SU-DHL-6 (cell line): Measurements from ENCODE around the gene CRYZL1.

Experiments
- H2AFZ ChIP-seq: fragments of 200-600 bp; sonication (generic); 2 replicates; pipeline ENCODE4 v1.6.1; 2014; ENCODE audit warnings: low read depth, mild to moderate bottlenecking, moderate library complexity, mixed read lengths, antibody characterized with exemption, low read length; ENCODE audit not compliant: severe bottlenecking
- H3F3A ChIP-seq: fragments of 200-600 bp; shearing (Covaris generic); 2 replicates; pipeline ENCODE4 v1.6.0; 2016; ENCODE audit warnings: antibody characterized with exemption, mild to moderate bottlenecking; ENCODE audit not compliant: insufficient read depth
- H3K27ac ChIP-seq: fragments of 200-600 bp; sonication (generic); 2 replicates; pipeline ENCODE4 v1.5.1; 2016; ENCODE audit warnings: low read depth, mild to moderate bottlenecking, low read length, moderate library complexity, mixed read lengths
- H3K27me3 ChIP-seq: fragments of 200-600 bp; sonication (generic), shearing (Covaris generic); 2 replicates; pipeline ENCODE4 v1.6.0; 2014; ENCODE audit warnings: mild to moderate bottlenecking, low read length
- H3K36me3 ChIP-seq: fragments of 200-600 bp; sonication (generic); 2 replicates; pipeline ENCODE4 v1.6.1; 2014; ENCODE audit warnings: mild to moderate bottlenecking, low read length, mixed read lengths
- H3K4me2 ChIP-seq: fragments of 300-600, 200-600 bp; shearing (Covaris generic), sonication (generic); 2 replicates; pipeline ENCODE4 v1.6.0; 2014; ENCODE audit warnings: low read length, low read depth, mild to moderate bottlenecking; ENCODE audit not compliant: poor library complexity, severe bottlenecking
- H3K4me3 ChIP-seq: fragments of 200-600 bp; sonication (generic); 2 replicates; pipeline ENCODE4 v1.5.1; 2014; ENCODE audit warnings: antibody characterized with exemption, low read length, mild to moderate bottlenecking, mixed read lengths; ENCODE audit not compliant: insufficient read depth, poor library complexity, severe bottlenecking
- H3K79me2 ChIP-seq: fragments of 200-600 bp; sonication (generic); 2 replicates; pipeline ENCODE4 v1.6.1; 2014; ENCODE audit warnings: mild to moderate bottlenecking, low read length, moderate library complexity; ENCODE audit not compliant: insufficient read depth
- H3K9ac ChIP-seq: fragments of 200-600 bp; sonication (generic); 2 replicates; pipeline ENCODE4 v1.7.0; 2014; ENCODE audit warnings: mild to moderate bottlenecking, low read length
- H3K9me2 ChIP-seq: fragments of 200-600 bp; sonication (generic); replicated peaks from 2 replicates; pipeline ENCODE4 v1.6.1; 2014; ENCODE audit warnings: low read length; ENCODE audit not compliant: insufficient read depth
- H3K9me3 ChIP-seq: fragments of 200-600 bp; sonication (generic); 2 replicates; pipeline ENCODE4 v1.6.1; 2014; ENCODE audit warnings: low read length, mixed read lengths; ENCODE audit not compliant: insufficient read depth
- H4K20me1 ChIP-seq: fragments of 200-600 bp; sonication (generic); 2 replicates; pipeline ENCODE4 v1.6.1; 2014; ENCODE audit warnings: low read depth, mild to moderate bottlenecking, antibody characterized with exemption, low read length, moderate library complexity, mixed read lengths
- EZH2phosphoT487 ChIP-seq: fragments of 200-600 bp; sonication (generic), shearing (Covaris generic); conservative IDR thresholded peaks from 2 replicates; pipeline ENCODE4 v1.6.1; 2018; ENCODE audit warnings: mild to moderate bottlenecking, antibody characterized with exemption, low read length, moderate library complexity, mixed read lengths
- TF ChIP-seq, protein P1 (sequence below): fragments of 200-600 bp; sonication (generic); IDR thresholded peaks from one replicate; pipeline ENCODE4 v1.5.1; 2017; ENCODE audit warnings: antibody characterized with exemption, mild to moderate bottlenecking, low read length, moderate library complexity; ENCODE audit not compliant: insufficient read depth, poor library complexity, severe bottlenecking

The CRYZL1 gene

DNA sequence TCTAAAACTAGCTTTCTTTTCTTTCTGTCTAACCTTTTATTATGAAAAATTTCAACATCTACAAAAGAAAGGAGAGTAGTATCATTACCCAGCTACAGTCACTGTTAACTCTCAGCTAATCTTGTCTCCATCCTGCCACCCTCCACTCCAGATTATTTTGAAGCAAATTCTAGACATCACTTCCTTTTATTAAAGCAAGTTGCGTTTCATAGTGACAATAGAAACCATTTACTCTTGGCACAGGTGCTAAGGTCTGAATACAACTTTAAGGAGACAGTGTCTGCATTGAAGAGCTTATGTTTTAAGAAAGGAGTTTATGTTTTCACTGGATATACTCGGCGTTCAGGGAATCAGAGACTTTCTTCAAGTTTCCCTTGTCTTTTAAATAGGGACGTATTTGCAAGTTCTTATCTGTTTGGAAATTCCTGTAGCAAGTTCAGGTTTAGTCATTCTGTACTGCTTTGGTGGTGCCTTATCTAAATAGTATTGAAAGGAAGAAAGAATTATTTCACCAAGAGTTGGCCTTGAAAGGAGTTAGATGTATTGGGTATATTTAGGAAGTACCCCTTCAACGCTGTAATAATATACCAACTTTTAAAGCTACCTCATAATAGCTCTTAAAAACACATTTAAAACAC, 43.5 kb upstream of the CRYZL1 start:
- H3K27ac ChIP-seq: no peak overlapping the region
- no peaks in the 10 kb centered on the region for H3K27me3 ChIP-seq
- no peak overlapping the region for H3K9ac ChIP-seq
- no peak for TF ChIP-seq EZH2phosphoT487
- TF ChIP-seq, protein P1, sequence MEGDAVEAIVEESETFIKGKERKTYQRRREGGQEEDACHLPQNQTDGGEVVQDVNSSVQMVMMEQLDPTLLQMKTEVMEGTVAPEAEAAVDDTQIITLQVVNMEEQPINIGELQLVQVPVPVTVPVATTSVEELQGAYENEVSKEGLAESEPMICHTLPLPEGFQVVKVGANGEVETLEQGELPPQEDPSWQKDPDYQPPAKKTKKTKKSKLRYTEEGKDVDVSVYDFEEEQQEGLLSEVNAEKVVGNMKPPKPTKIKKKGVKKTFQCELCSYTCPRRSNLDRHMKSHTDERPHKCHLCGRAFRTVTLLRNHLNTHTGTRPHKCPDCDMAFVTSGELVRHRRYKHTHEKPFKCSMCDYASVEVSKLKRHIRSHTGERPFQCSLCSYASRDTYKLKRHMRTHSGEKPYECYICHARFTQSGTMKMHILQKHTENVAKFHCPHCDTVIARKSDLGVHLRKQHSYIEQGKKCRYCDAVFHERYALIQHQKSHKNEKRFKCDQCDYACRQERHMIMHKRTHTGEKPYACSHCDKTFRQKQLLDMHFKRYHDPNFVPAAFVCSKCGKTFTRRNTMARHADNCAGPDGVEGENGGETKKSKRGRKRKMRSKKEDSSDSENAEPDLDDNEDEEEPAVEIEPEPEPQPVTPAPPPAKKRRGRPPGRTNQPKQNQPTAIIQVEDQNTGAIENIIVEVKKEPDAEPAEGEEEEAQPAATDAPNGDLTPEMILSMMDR: no peak
- H3K79me2 ChIP-seq: no peaks in the 10 kb centered on the region
- H3K9me3 ChIP-seq: no peaks in the 10 kb centered on the region
- no peak overlapping the region for H2AFZ ChIP-seq
- no peaks in the 10 kb centered on the region for H3K36me3 ChIP-seq
- H3F3A ChIP-seq: no peaks in the 10 kb centered on the region
- no peak overlapping the region for H3K4me2 ChIP-seq
- H3K4me3 ChIP-seq: no peak overlapping the region
- H3K9me2 ChIP-seq: no peaks in the 10 kb centered on the region
- no peaks in the 10 kb centered on the region; the same call in 1 of the 2 replicates for H4K20me1 ChIP-seq

DNA sequence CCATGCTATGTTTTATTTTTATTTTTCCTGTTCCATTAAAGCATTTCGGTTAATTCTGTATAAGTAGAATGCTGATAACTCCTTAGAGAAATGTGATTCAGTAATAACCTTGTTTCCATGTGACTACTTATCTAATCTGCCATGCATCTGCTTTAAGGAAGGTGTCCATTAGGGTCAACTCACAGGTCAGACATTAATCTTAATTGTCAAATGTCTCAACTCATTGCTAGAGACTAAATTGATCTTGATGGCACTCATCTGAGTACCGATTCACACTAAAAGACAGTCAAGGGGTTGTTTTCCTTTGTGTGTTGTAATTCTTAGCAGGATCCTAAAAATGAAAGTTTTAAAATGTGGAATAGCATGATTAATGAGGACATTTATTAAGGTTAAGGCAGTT, 42.5 kb upstream of the CRYZL1 start:
- Histone ChIP-seq H3K9me3 (no peaks in the 10 kb centered on the region), H3K4me3 (no peak overlapping the region), H3K9ac (no peak overlapping the region), H3F3A (no peaks in the 10 kb centered on the region), H2AFZ (no peak overlapping the region), H3K36me3 (no peaks in the 10 kb centered on the region), H3K27ac (no peak overlapping the region), H3K4me2 (no peak overlapping the region), H3K79me2 (no peaks in the 10 kb centered on the region), H3K27me3 (no peaks in the 10 kb centered on the region), H3K9me2 (no peaks in the 10 kb centered on the region), H4K20me1 (no peaks in the 10 kb centered on the region; the same call in 1 of the 2 replicates)
- TF ChIP-seq, protein P1: no peak
- no peak for TF ChIP-seq EZH2phosphoT487

DNA sequence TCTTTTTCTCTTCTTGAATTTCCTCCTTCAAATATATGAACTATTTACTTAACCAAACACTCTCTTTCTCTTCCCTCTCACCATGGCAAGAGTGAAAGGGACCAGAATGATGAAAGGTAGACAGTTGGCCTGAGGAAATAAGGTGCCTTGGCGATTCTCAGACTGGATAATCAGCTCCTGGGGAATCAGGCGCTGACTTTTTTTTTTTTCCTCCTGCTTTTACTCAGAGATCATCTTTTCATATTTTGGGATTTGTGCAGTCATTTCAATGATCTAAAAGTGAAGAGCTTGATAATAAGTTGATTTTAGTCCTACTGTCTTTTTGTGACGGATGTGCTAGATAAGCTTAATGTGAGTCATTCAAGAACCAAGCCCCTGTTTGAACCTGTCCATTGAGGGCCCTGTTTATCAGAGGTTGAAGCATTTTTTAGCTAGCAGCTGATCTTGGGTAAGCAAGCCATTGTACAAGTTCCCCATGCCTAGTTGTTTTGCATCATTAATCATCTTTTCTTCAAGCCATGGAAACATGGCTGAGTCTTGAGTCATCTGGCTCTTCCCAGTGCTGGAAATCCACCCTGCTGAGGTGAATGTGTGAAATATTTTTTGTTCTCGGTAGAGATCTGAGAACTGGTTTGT, 41.6 kb upstream of the CRYZL1 start:
- Histone ChIP-seq H3K79me2 (no peaks in the 10 kb centered on the region), H3K9me2 (no peaks in the 10 kb centered on the region), H3K4me3 (no peak overlapping the region), H3K27ac (no peak overlapping the region), H4K20me1 (no peaks in the 10 kb centered on the region; the same call in 1 of the 2 replicates), H3F3A (no peaks in the 10 kb centered on the region), H3K27me3 (no peaks in the 10 kb centered on the region), H3K36me3 (no peaks in the 10 kb centered on the region), H3K9ac (no peak overlapping the region), H3K4me2 (no peak overlapping the region), H3K9me3 (no peaks in the 10 kb centered on the region), H2AFZ (no peak overlapping the region)
- no peak for TF ChIP-seq EZH2phosphoT487
- TF ChIP-seq, protein P1: no peak
